HT-29 (cell line): ENCODE measurements around the gene TCEA2. TPM values are rescaled to one million over a fixed set of nuclear protein-coding genes. Genes with fewer than 3 reads are reported as not detected.

Experiments
- DNase-seq: peaks from one replicate; pipeline ENCODE4 v3.0.0-alpha.2; 2015; ENCODE audit warnings: low spot score
- total RNA-seq: library from RNA; depleted of rRNA; stranded (reverse); fragments of >200 nt; shearing (Covaris generic); gene quantifications from 2 replicates; pipeline ENCODE4 v1.2.3, GENCODE V29; 2014

Gene TCEA2
- total RNA-seq, 1 experiment from 2014 or later: 1.2 TPM

DNA sequence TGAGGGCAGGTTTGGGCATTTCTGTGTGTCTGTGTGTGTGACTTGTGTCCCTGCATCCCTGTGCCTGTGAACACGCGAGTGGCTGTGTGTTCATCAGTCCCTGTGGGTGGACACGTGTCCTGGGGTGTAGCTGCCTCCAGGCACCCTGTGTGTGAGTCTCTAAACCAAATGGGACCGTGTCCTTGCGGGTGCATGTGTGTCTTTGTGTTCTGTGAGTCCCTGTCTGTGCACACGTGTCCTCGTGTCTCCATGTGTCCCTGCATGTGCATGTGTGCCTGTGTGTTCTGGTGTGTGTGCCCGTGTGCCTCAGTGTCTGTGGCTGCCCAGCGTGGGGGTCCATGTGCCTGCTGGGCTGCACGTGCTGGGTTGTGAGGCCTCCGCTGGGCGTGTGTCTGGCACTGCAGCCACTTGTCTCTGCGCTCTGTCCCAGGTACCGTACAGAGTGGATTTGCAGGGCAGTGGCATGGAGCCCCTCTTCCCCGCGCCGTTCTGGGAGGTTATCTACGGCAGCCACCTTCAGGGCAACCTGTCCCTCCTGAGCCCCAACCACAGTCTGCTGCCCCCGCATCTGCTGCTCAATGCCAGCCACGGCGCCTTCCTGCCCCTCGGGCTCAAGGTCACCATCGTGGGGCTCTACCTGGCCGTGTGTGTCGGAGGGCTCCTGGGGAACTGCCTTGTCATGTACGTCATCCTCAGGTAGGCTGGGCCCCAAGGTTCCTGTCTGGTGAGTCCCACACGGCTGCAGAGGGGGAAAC is 29.4 kb downstream of the TCEA2 start:
- no peak for DNase-seq

DNA sequence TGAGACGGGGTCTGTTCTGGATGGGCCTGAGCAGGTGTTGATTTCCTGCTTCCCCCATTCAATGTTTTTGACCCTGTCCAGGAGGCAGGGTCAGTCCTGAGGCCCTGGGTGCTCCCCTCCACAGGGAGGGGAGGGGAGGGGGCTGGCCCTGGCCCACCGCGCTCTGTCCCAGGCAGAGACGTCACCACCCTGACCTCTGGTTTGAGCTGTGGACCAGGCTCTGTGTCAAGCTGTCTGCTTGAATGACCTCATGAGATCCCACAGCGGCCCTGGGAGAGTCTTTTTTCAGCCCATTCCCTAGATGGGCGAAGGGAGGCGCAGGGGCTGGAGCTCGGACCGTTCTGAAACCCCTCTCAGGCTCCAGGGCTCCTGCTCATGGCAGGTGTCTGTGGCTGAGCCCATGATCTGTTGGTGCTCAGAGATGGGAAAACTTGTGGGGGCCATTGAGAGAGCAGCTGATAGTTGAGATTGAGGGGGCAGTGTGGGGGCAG is 30.1 kb downstream of the TCEA2 start:
- DNase-seq: no peak

DNA sequence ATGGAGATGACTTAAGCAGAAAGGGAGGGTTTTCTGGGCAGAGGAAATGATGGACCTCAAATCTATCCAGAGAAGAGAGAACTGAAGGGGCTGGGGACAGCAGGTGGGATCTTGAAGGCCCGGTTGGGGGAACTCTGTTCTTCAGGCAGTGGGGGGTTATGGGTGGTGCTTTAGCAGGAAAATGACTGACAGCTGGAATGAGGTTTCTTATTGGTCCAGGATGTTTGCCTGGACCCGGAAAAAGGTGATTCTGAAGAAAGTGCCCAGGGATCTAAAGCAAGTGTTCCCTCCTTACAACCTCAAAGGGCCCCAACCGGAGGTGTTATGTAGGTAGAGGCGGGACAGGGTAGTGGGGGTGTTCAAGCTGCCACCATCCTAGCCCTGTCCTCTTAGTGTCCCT is 32.5 kb downstream of the TCEA2 start:
- no peak for DNase-seq

DNA sequence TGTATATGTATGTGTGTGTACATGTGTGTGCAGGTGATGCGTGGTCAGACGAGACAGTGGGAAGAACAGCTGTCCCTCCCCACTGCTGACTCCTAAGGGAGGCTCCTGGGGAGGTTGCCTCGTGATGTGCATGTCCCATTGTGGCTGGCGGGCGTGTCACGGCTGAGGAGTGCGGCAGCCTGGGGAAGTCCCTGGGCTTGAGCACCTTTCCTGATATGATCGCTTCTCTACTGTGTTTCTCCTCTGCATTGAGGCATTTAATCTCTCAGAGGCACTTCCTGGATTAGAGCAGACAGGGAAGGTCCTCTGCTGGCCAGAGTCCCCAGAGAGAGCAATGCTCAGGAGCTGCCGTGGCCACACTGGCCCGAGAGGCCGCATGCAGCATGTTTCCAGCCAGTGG is 32.9 kb downstream of the TCEA2 start:
- no peak for DNase-seq

DNA sequence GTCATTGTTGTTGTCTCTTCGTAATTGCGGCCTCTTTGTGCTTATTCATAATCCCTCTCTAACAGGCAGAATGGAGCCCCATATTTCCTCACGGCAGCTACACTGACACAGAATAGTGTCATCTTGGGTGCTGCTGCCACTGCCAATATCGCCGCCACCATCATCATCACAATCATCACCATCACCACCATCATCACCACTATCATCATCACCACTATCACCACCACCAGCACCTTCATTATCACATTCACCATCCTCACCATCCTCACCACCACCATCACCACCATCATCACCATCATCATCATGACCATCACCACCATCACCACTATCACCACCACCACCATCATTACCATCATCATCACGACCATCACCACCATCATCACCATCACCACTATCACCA is 33.5 kb downstream of the TCEA2 start:
- DNase-seq: no peak

DNA sequence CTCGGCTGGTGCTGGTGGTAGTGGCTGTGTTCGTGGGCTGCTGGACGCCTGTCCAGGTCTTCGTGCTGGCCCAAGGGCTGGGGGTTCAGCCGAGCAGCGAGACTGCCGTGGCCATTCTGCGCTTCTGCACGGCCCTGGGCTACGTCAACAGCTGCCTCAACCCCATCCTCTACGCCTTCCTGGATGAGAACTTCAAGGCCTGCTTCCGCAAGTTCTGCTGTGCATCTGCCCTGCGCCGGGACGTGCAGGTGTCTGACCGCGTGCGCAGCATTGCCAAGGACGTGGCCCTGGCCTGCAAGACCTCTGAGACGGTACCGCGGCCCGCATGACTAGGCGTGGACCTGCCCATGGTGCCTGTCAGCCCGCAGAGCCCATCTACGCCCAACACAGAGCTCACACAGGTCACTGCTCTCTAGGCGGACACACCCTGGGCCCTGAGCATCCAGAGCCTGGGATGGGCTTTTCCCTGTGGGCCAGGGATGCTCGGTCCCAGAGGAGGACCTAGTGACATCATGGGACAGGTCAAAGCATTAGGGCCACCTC is 35.5 kb downstream of the TCEA2 start:
- no peak for DNase-seq

DNA sequence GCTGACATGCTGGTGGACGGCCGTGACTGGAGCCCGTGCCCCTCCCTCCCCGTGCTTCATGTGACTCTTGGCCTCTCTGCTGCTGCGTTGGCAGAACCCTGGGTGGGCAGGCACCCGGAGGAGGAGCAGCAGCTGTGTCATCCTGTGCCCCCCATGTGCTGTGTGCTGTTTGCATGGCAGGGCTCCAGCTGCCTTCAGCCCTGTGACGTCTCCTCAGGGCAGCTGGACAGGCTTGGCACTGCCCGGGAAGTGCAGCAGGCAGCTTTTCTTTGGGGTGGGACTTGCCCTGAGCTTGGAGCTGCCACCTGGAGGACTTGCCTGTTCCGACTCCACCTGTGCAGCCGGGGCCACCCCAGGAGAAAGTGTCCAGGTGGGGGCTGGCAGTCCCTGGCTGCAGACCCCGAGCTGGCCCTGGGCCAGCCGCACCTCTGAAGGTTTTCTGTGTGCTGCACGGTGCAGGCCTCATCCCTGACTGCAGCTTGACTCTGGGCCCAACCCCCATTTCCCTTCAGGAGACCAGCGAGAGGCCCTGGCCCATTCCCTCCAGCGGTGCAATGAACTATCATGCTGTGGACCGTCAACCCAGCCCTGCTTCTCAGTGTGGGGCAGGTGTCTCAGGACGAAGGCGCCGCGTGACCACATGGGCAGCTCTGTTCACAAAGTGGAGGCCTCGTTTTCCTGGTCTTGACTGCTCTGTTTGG is 36.2 kb downstream of the TCEA2 start:
- no peak for DNase-seq

DNA sequence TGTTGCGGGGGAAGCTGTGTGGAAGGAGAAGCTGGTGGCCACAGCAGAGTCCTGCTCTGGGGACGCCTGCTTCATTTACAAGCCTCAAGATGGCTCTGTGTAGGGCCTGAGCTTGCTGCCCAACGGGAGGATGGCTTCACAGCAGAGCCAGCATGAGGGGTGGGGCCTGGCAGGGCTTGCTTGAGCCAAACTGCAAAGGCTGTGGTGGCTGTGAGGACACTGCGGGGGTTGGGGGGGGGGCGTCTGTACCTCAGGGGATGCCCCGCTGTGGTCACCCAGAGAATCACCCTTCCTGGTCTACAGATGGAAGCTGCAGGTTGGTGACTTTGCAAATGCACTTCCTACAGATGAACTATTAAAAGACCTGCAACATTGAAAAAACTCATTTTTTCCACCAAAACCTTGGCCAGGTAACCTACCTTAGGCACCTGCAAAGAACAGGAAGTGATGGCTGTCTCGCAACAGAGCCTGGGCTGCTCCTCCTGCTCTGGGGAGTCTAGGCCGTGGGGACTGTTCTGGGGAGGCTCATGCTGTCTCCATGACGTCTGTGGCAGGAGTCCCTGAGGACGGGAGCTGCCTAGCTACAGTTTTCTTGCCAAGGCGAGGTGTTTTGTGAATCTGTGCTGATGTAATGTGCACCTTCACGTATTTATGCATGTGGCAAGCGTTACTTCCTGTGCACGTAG is 37.0 kb downstream of the TCEA2 start:
- no peak for DNase-seq

DNA sequence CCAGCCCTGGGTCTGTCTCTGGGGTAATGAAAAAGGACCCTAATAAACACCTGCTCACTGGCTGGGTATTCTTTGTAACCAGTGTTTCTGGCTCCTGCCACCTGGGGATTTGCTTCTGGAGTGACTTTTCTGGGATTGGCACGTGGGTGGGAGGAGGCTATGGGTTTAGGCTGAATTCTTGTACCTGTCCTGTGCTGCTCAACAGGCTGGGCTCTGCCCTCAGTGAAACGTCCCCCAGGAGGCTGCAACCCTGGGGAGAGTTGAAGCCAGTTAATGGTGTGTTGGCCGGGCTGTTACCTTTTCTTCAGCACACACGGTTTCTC is 37.5 kb downstream of the TCEA2 start:
- DNase-seq: no peak

DNA sequence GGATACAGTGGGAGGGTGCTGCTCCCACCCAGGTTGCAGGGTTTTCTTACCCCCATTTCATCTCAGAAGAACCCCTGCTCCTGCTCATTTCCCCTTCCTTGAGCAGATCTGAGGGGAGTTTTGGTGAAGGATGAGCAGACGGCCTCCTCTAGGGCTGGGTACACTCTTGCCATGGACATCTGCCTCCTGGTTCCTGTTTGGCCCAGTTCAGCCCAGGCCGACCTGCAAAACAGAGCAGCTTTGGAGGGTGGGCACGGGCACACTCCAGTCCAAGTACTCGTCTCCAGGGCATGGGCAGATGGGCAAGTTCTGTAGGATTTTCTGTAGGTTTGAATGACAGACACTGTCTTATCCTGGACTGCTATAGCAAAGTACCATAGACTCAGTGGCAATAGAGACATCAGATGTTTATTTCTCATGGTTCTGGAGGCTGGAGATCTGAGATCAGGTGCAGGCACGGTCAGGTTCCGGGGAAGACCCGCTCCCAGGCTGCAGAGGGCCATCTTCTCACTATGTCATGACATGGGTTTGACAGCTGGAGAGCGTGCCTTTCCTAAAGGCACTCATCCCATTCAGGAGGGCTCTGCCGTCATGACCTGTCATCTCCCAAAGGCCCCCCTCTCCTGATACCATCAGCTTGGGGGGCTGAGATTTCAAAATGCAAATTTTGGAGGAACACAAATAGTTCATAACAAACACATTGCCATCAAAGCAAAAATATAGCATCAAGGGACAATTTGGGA is 38.1 kb downstream of the TCEA2 start:
- no peak for DNase-seq

DNA sequence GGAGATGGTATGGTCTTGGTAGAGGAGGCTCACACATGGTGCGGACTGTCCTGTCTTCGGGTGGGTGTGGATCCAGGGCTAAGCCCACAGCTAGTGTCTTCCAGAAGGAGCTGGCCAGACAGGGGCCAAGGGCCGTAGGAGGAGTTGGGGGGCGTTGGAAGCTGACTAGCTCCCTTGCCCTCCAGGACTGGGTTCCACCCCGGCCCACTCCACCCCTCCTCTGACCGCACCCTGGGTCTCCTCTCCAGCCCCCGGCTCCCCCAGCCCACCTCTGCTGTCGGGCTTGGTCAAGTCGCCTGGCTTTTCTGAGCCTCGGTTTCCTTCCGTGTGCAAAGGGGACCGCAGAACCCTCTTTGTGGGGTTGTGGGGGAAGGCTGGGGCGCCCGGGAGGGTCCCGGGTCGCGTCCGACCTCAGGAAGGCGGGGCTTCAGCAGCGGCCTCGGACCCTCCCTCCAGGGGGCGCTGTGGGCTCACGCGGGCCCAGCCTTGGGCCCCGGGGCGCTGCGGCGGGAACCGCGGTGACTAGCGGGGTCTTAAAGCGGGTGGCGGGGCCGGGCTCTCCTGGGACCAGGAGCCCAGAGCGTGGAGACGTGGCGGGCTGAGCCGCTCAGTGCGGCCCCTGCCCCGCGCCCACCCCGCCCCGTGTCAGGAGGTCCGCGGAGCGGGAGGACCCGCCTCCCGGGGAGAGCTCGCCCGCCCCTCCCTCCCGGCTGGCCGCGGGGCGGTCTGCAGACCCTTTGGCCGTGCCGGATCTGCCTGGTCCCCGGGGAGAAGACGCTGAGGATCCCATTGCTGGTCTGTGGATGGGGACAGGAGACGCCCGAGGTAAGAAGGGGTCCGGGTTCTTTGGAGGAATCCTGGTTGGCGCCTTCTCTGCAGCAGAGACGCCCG is 39.0 kb downstream of the TCEA2 start:
- DNase-seq: no peak

DNA sequence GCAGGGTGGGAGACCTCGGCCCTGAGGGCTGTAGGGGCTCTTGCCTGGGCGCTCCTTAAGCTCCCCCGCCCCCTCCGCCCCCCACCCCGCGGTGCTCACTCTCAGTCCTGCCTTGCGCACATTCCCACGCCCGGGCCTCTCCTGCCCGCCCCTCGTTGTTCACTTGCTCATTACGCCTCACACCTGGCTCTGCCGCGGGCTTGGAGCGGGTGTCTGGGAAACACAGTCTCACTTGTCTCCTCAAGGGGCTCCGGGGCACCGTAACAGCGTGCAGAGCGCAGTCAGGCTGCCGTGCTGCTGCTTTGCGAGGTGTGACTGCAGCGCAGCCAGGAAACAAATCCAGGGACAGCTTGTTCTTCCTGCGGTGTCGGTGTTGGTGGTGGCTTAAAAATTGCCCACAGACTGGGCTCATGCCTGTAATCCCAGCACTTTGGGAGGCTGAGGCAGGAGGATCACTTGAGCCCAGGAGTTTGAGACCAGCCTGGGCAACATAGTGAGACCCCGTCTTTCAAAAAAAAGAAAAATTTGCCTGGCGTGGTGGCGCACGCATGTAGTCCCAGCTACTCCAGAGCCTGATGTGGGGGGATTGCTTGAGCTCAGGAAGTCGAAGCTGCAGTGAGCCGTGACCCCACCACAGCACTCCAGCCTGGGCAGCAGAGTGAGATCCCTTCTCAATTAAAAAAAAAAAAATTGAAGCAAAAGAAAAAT is 39.8 kb downstream of the TCEA2 start:
- no peak for DNase-seq

DNA sequence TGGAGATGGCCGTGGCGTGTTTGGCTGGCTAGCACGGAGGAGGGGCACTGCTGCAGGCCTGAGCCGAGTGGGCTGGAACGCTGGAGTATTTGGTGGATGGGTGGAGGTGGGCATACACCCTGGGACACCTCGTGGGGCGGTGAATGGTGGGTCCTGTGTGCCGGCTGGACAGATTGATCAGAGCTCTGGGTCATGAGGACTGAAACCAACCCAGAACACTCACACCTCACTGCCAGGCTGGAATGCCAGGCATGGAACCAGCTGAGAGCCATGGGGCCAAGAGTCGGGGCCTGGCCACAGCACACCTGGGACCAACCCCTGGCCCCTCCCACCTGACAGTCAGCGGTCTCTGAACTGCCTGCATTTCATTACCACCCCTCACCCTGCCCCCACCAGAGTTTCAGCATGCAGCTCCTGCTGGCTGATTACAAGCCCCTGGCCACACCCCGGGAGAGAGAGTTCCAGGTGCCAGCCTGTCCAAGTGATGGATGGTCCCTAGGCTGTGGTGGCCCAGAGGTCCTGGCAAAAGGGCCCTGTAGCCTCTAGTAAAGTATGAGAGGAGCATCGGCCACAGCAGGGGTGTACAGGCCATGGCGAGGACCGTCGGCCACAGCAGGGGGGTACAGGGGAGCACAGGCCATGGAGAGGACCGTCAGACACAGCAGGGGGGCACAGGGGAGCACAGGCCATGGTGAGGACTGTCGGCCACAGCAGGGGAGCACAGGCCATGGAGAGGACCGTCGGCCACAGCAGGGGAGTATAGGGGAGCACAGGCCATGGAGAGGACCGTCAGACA is 41.1 kb downstream of the TCEA2 start:
- no peak for DNase-seq

DNA sequence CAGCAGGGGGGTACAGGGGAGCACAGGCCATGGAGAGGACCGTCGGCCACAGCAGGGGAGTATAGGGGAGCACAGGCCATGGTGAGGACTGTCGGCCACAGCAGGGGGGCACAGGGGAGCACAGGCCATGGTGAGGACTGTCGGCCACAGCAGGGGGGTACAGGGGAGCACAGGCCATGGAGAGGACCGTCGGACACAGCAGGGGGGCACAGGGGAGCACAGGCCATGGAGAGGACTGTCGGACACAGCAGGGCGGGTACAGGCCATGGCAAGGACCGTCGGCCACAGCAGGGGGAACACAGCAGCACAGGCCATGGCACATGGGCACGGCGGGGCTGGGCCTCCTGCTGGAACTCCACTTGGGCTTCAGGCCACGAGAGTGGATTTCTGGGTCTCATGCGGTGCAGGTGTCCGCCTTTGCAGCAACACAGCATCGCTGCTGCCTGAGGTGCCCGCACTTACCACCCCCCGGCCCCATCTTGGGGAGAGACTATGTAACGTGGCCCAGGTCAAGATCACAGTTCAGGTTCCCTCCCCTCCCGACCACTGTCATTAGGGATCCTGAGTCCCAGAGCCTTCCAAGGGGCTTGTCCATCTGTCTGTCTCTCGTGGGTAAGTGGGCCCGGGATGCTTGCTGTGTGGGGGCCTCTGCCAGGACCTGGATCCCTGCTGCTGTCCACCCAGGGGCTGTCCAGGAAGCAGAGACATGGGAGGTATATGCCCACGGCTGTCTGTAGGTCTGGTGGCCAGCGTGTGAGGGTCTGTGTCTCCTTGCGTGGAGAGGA is 41.9 kb downstream of the TCEA2 start:
- DNase-seq: no peak

DNA sequence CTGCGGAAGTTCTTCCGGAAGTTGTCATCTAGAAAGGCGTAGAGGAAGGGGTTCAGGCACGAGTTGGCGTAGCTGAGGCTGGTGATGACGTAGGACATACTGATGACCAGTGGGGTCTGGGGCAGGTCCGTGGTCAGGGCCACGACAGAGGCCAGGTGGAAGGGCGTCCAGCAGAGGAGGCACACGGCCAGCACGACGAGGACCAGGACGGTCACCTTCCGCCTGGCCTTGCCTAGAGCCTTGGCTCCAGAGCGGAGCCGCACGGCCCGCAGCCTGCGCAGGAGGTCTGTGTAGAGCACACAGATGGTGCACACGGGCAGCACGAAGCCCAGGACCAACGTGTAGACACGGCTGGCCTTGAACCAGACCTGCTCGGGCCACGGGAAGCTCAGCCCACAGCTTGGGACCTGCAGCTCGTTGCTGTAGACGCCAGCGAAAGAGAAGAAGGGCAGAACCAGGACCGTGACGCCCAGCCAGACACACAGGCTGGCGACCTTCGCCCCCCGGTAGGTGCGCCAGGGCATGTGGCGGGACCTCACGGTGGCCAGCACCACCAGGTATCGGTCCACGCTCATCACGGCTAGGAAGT is 42.9 kb downstream of the TCEA2 start:
- no peak for DNase-seq

DNA sequence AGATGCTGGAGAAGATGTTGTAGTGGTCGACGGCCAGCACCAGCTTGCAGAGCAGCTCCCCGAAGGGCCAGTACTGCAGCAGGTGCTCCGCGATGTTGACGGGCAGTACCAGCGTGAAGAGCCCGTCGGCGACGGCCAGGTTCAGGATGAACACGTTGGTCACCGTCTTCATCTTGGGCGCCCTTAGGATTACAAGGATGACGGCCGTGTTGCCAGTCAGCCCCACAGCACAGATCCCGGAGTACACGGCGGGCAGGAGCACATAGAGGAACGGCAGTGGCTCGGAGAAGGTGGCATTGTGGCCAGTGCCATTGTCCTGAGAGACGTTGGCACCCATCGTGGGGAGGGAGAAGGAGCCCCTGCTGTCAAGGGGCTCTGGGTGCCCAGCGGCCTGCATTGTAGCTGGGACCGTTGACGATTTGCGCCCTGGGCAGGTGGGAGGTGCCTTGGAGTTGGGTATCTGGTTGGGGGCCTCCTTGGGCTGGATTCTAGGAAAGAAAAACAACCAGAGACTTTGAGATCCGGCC is 43.5 kb downstream of the TCEA2 start:
- DNase-seq: no peak

DNA sequence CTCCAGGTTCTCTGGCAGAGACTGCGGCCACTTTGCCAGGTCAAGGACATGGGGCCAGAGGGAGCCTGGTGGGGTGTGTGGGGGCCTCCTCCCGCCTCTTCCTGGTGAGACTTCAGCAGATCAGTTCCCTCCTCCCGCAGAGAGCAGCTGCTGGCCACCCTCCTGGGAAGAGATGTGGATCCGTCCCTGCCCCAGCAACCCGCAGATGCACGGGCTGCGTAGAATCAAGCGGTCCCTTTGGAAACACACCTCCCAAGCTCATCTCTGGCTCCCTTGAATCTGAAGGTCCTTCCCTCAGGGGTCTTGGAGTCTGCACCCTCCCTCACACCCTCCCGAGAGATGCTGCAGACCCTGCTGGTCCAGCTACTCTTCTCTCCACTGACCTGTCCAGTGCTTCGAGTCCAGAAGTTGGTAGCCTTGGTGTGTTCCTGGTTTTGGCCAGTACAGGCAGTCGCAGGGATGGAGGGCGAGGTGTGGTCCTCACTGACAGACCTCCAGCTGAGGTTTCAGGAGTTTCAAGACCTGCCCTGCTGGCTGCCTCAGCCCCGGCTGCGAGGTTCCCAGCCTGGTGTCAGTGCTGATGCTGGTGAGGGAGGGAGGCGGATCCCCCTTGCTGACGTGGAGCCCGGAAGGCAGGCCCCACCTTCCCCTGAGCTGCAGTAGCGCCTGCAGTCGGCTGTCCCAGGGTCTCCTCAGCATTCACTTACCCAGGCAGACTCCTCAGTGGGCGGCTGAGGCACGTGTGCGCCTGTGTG is 44.2 kb downstream of the TCEA2 start, which contains the start of gene NPBWR2:
NPBWR2 (minus strand) TSS at position 585 of the 755 bp plus-strand sequence. CDS start 734 bp downstream, outside the sequence.
- DNase-seq: no peak
